Neural progenitor cell (in vitro differentiated cells): ENCODE measurements around the gene PLXNA4. TPM values are rescaled to one million over a fixed set of nuclear protein-coding genes. Genes with fewer than 3 reads are reported as not detected.

ENCODE experiments used
- DNase-seq: peaks from one replicate; pipeline ENCODE4 v3.0.0-alpha.2; 2016; ENCODE audit warnings: low spot score
- H2AFZ ChIP-seq: fragments of 200-600 bp; sonication (generic); replicated peaks from 2 replicates; pipeline ENCODE4 v1.6.1; 2016; ENCODE audit warnings: antibody characterized with exemption
- H3F3A ChIP-seq: fragments of 200-600 bp; sonication (generic); 2 replicates; pipeline ENCODE4 v1.6.1; 2016; ENCODE audit warnings: antibody characterized with exemption, low read depth
- H3K27ac ChIP-seq: fragments of 200-600 bp; sonication (generic); 2 replicates; pipeline ENCODE4 v1.5.1; 2016; ENCODE audit warnings: mild to moderate bottlenecking
- H3K27me3 ChIP-seq: fragments of 200-600 bp; sonication (generic); 2 replicates; pipeline ENCODE4 v1.6.1; 2016; ENCODE audit warnings: mild to moderate bottlenecking, moderate library complexity
- H3K36me3 ChIP-seq: fragments of 200-600 bp; sonication (generic); 2 replicates; pipeline ENCODE4 v1.5.1; 2016
- H3K4me1 ChIP-seq: fragments of 200-600 bp; sonication (generic); 2 replicates; pipeline ENCODE4 v1.6.1; 2016; ENCODE audit warnings: mixed run types
- H3K4me2 ChIP-seq: fragments of 200-600 bp; sonication (generic); 2 replicates; pipeline ENCODE4 v1.6.1; 2016
- H3K4me3 ChIP-seq: fragments of 200-600 bp; sonication (generic); 2 replicates; pipeline ENCODE4 v1.5.1; 2016
- H3K79me2 ChIP-seq: fragments of 200-600 bp; sonication (generic); 2 replicates; pipeline ENCODE4 v1.6.1; 2016; ENCODE audit warnings: low read depth
- H3K9ac ChIP-seq: fragments of 200-600 bp; sonication (generic); 2 replicates; pipeline ENCODE4 v1.6.1; 2016
- H3K9me3 ChIP-seq: fragments of 200-600 bp; sonication (generic); 2 replicates; pipeline ENCODE4 v1.5.1; 2016; ENCODE audit warnings: low read depth
- H4K20me1 ChIP-seq: fragments of 200-600 bp; sonication (generic); 2 replicates; pipeline ENCODE4 v1.6.1; 2016; ENCODE audit warnings: low read depth
- H3K27ac Mint-ChIP-seq: 3 replicates; pipeline ENCODE4 v1.8.0; 2021; ENCODE audit warnings: mixed read lengths
- H3K27me3 Mint-ChIP-seq: 2 replicates; pipeline ENCODE4 v1.8.0; 2022; ENCODE audit warnings: low read depth, mild to moderate bottlenecking, inconsistent platforms, moderate library complexity, mixed read lengths; ENCODE audit not compliant: insufficient read depth
- H3K36me3 Mint-ChIP-seq: 3 replicates; pipeline ENCODE4 v1.8.0; 2021; ENCODE audit warnings: mixed read lengths
- H3K4me1 Mint-ChIP-seq: 3 replicates; pipeline ENCODE4 v1.8.0; 2021; ENCODE audit warnings: mixed read lengths
- H3K4me3 Mint-ChIP-seq: 3 replicates; pipeline ENCODE4 v1.8.0; 2021; ENCODE audit warnings: mild to moderate bottlenecking, moderate library complexity, mixed read lengths
- H3K9me3 Mint-ChIP-seq: 3 replicates; pipeline ENCODE4 v1.8.0; 2020; ENCODE audit warnings: mixed read lengths
- EZH2 ChIP-seq: fragments of 200-600 bp; sonication (generic); IDR thresholded peaks from 2 replicates; pipeline ENCODE4 v1.6.1; 2017; ENCODE audit warnings: antibody characterized with exemption, mild to moderate bottlenecking, moderate library complexity
- EZH2phosphoT487 ChIP-seq: fragments of 200-600 bp; sonication (generic); IDR thresholded peaks from 2 replicates; pipeline ENCODE4 v1.6.1; 2017; ENCODE audit warnings: antibody characterized with exemption
- total RNA-seq: library from RNA; depleted of rRNA; stranded (reverse); fragments of >200 nt; gene quantifications from 2 replicates; pipeline ENCODE4 v1.2.3, GENCODE V29; 2015; ENCODE audit warnings: low replicate concordance
- TF ChIP-seq, protein P1 (sequence below): fragments of 200-600 bp; sonication (generic); IDR thresholded peaks from 2 replicates; pipeline ENCODE4 v1.5.1; 2017; ENCODE audit warnings: antibody characterized with exemption, mild to moderate bottlenecking

PLXNA4 gene
- total RNA-seq, 1 donor from 2014 or later = 0.49 TPM

DNA sequence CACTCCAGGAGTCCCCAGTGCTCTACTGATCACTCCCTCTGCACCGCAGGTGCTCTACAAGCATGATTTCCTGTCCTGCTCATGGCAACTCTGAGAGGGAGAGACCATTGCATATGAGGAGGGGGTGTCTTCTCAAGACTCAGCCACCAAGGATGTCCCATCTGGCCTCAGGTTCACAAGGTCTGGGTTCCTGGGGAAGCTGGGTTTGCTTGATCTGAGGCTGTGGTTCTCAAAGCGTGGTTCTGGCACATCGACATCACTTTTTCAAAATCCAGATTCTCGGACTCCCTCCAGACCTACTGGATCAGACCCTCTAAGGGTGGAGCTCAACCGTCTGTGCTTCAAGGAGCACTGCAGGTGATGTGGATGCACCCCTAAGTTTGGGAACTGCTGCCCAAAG is 247.5 kb downstream of the PLXNA4 start:
- H3K36me3 ChIP-seq = no peaks in the 10 kb centered on the region

DNA sequence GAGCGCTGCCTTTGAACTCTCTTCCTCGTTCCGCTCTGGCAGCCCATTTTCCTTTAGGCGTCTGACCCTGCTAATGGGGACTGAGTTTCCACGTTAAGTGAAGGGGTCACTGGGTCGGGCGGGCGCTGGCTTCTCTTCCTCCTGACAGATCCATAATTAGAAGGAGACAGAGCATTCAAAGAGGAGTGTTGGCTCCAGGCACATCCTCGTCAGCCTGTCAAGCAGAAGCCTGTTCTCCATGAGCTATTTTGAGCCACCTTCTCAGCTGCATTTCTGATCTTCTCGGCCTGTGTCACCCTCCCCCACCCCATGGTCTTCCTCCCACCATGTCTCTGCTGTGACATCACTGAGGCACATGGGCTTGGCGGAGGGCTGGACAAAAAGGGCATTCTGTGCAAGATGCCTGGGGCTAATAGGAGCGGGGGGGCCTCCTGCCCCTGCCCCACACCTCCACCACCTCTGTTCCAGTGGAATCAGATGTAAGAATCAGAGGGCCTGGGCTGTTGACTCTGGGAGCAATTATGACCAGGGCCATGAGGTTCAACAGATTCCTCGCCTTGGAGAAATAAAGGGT is 248.1 kb downstream of the PLXNA4 start:
- DNase-seq = no peak
- H3K36me3 Mint-ChIP-seq = no peaks in the 10 kb centered on the region
- no peak overlapping the region for H3K4me2 ChIP-seq
- TF ChIP-seq EZH2phosphoT487 = no peak
- no peak for TF ChIP-seq EZH2
- TF ChIP-seq, protein P1, sequence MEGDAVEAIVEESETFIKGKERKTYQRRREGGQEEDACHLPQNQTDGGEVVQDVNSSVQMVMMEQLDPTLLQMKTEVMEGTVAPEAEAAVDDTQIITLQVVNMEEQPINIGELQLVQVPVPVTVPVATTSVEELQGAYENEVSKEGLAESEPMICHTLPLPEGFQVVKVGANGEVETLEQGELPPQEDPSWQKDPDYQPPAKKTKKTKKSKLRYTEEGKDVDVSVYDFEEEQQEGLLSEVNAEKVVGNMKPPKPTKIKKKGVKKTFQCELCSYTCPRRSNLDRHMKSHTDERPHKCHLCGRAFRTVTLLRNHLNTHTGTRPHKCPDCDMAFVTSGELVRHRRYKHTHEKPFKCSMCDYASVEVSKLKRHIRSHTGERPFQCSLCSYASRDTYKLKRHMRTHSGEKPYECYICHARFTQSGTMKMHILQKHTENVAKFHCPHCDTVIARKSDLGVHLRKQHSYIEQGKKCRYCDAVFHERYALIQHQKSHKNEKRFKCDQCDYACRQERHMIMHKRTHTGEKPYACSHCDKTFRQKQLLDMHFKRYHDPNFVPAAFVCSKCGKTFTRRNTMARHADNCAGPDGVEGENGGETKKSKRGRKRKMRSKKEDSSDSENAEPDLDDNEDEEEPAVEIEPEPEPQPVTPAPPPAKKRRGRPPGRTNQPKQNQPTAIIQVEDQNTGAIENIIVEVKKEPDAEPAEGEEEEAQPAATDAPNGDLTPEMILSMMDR = no peak
- no peak overlapping the region for H3K27ac ChIP-seq
- no peaks in the 10 kb centered on the region for H3F3A ChIP-seq
- H3K9me3 ChIP-seq = no peaks in the 10 kb centered on the region
- no peak overlapping the region for H3K9ac ChIP-seq
- no peaks in the 10 kb centered on the region for H3K36me3 ChIP-seq
- H3K79me2 ChIP-seq = no peaks in the 10 kb centered on the region
- no peaks in the 10 kb centered on the region for H3K4me1 ChIP-seq
- H3K27me3 Mint-ChIP-seq = peaks cover 10% of the 10 kb centered on the region
- H3K27ac Mint-ChIP-seq = no peak overlapping the region
- no peaks in the 10 kb centered on the region for H3K4me1 Mint-ChIP-seq
- H3K9me3 Mint-ChIP-seq = no peaks in the 10 kb centered on the region
- no peak overlapping the region for H3K4me3 Mint-ChIP-seq
- no peak overlapping the region for H2AFZ ChIP-seq
- peaks cover 5% of the 10 kb centered on the region for H3K27me3 ChIP-seq
- H4K20me1 ChIP-seq = no peaks in the 10 kb centered on the region
- H3K4me3 ChIP-seq = no peak overlapping the region

More for the DNA sequence above, 247.5 kb downstream of the PLXNA4 start:
- Histone ChIP-seq H3K4me3 (no peak overlapping the region), H3F3A (no peaks in the 10 kb centered on the region), H3K27me3 (peaks cover 5% of the 10 kb centered on the region), H2AFZ (no peak overlapping the region), H3K27ac (no peak overlapping the region), H3K9me3 (no peaks in the 10 kb centered on the region), H3K9ac (no peak overlapping the region), H4K20me1 (no peaks in the 10 kb centered on the region), H3K4me1 (no peaks in the 10 kb centered on the region), H3K4me2 (no peak overlapping the region), H3K79me2 (no peaks in the 10 kb centered on the region)
- Mint-ChIP-seq H3K27me3 (peaks cover 10% of the 10 kb centered on the region), H3K36me3 (no peaks in the 10 kb centered on the region), H3K27ac (no peak overlapping the region), H3K9me3 (no peaks in the 10 kb centered on the region), H3K4me3 (no peak overlapping the region), H3K4me1 (no peaks in the 10 kb centered on the region)
- DNase-seq = no peak
- TF ChIP-seq, protein P1 = no peak
- no peak for TF ChIP-seq EZH2phosphoT487
- TF ChIP-seq EZH2 = no peak

- Histone ChIP-seq H3K4me3 (no peak overlapping the region), H4K20me1 (no peaks in the 10 kb centered on the region), H3K27me3 (peaks cover 5% of the 10 kb centered on the region), H3K4me2 (no peak overlapping the region), H3K9ac (no peak overlapping the region), H3K4me1 (no peaks in the 10 kb centered on the region), H3K9me3 (no peaks in the 10 kb centered on the region), H3K79me2 (no peaks in the 10 kb centered on the region), H3F3A (no peaks in the 10 kb centered on the region), H3K27ac (no peak overlapping the region), H3K36me3 (no peaks in the 10 kb centered on the region), H2AFZ (no peak overlapping the region)
- H3K36me3 Mint-ChIP-seq = no peaks in the 10 kb centered on the region
- H3K27ac Mint-ChIP-seq = no peak overlapping the region
- DNase-seq = no peak
- peaks cover 8% of the 10 kb centered on the region for H3K27me3 Mint-ChIP-seq
- no peaks in the 10 kb centered on the region for H3K9me3 Mint-ChIP-seq
- TF ChIP-seq, protein P1 = no peak
- no peak for TF ChIP-seq EZH2phosphoT487
- no peak for TF ChIP-seq EZH2
- no peak overlapping the region for H3K4me3 Mint-ChIP-seq
- no peaks in the 10 kb centered on the region for H3K4me1 Mint-ChIP-seq
Measured at GRCh38 chr7:132326878-132327589, 249.2 kb downstream of the PLXNA4 start.
